B cell (primary cell): Measurements from ENCODE around the gene ZNF804A.

Experiments
- EZH2 ChIP-seq: IDR thresholded peaks from 2 replicates; pipeline ENCODE4 v1.6.1; 2012; ENCODE audit warnings: borderline replicate concordance, low read depth, mild to moderate bottlenecking, moderate library complexity, low read length; ENCODE audit not compliant: insufficient read depth, poor library complexity, severe bottlenecking
- TF ChIP-seq, protein P1 (sequence below): fragments of 200-600 bp; IDR thresholded peaks from one replicate; pipeline ENCODE4 v1.8.0; 2022; ENCODE audit warnings: antibody characterized with exemption, mild to moderate bottlenecking

GRCh38 chr2:184971546-184972068, 373.3 kb downstream of the ZNF804A start:
- TF ChIP-seq, protein P1, sequence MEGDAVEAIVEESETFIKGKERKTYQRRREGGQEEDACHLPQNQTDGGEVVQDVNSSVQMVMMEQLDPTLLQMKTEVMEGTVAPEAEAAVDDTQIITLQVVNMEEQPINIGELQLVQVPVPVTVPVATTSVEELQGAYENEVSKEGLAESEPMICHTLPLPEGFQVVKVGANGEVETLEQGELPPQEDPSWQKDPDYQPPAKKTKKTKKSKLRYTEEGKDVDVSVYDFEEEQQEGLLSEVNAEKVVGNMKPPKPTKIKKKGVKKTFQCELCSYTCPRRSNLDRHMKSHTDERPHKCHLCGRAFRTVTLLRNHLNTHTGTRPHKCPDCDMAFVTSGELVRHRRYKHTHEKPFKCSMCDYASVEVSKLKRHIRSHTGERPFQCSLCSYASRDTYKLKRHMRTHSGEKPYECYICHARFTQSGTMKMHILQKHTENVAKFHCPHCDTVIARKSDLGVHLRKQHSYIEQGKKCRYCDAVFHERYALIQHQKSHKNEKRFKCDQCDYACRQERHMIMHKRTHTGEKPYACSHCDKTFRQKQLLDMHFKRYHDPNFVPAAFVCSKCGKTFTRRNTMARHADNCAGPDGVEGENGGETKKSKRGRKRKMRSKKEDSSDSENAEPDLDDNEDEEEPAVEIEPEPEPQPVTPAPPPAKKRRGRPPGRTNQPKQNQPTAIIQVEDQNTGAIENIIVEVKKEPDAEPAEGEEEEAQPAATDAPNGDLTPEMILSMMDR: no peak
- TF ChIP-seq EZH2: no peak
